ENCODE results near the gene SCYL1.
A peak's percentile ranks its signal among the peaks of the same experiment; 100 is the strongest.

GRCh38 chr11:65479184-65480145 is 45.4 kb upstream of the SCYL1 start:
- TF ChIP-seq CTCF (IDR thresholded peaks at IDR 0.05) (peak in 3 of 6 experiments; percentile 5 to 30 (median 19)), POLR2A (IDR thresholded peaks at IDR 0.05) (peak in 1 of 4 donors; percentile 39)
